HG02571 (cell line): ENCODE data around the gene C3orf22.
"Not testable (repeated sequence)": the region's sequence is repeated elsewhere in the genome, so short reads cannot be mapped to it uniquely, and the experiment has no call there.

ENCODE experiments used
- ATAC-seq: cut with Tn5 transposase; IDR thresholded peaks from one replicate; pipeline ENCODE4 v1.9.1; 2021; ENCODE audit warnings: mild to moderate bottlenecking, moderate library complexity; ENCODE audit not compliant: unreplicated experiment

The C3orf22 gene

GRCh38 chr3:126544596-126545281, 14.0 kb downstream of the C3orf22 start:
- no peak for ATAC-seq

GRCh38 chr3:126543457-126544061, 15.2 kb downstream of the C3orf22 start:
- no peak for ATAC-seq

GRCh38 chr3:126542340-126543241, 16.1 kb downstream of the C3orf22 start:
- no peak for ATAC-seq

GRCh38 chr3:126541628-126542339, 16.9 kb downstream of the C3orf22 start:
- ATAC-seq: no peak

- no peak for ATAC-seq
Observed at GRCh38 chr3:126540951-126541627, 17.6 kb downstream of the C3orf22 start.

GRCh38 chr3:126540342-126540849, 18.3 kb downstream of the C3orf22 start:
- ATAC-seq: no peak

- ATAC-seq: no peak
Observed at GRCh38 chr3:126539558-126540250, 19.0 kb downstream of the C3orf22 start.

- ATAC-seq: no peak
Observed at GRCh38 chr3:126538966-126539365, 19.8 kb downstream of the C3orf22 start.

GRCh38 chr3:126538316-126538715, 20.4 kb downstream of the C3orf22 start:
- ATAC-seq: no peak

GRCh38 chr3:126537730-126538281, 20.9 kb downstream of the C3orf22 start:
- no peak for ATAC-seq

GRCh38 chr3:126537116-126537729, 21.5 kb downstream of the C3orf22 start:
- ATAC-seq: no peak

- no peak for ATAC-seq
Observed at GRCh38 chr3:126536126-126536525, 22.6 kb downstream of the C3orf22 start.

GRCh38 chr3:126535636-126536035, 23.1 kb downstream of the C3orf22 start:
- no peak for ATAC-seq

- ATAC-seq: not testable (repeated sequence)
Observed at GRCh38 chr3:126534716-126535115, 24.0 kb downstream of the C3orf22 start.

GRCh38 chr3:126533506-126533905, 25.2 kb downstream of the C3orf22 start:
- ATAC-seq: no peak

- no peak for ATAC-seq
Observed at GRCh38 chr3:126531051-126531330, 27.7 kb downstream of the C3orf22 start.

- ATAC-seq: no peak
Observed at GRCh38 chr3:126530171-126531050, 28.3 kb downstream of the C3orf22 start.

GRCh38 chr3:126529585-126530170, 29.1 kb downstream of the C3orf22 start:
- no peak for ATAC-seq
